ENCODE measurements around the gene BTBD16.

Gene BTBD16

GRCh38 chr10:122246830-122247520, 24.1 kb upstream of the BTBD16 start:
- Histone ChIP-seq H4K8ac (ENCODE audit: low read depth, low read length) (no peak overlapping the region), H2BK12ac (ENCODE audit: low read length) (no peak overlapping the region), H3K27me3 (ENCODE audit: insufficient read depth, low read length) (no peaks in the 10 kb centered on the region), H2BK5ac (ENCODE audit: low read depth, low read length, poor library complexity) (no peak overlapping the region), H3K27ac (ENCODE audit: low read depth, low read length) (no peak overlapping the region), H3K36me3 (ENCODE audit: control insufficient read depth in 1 of 2, insufficient read depth in 2 of 2, low read length in 2 of 2) (peaks cover 1 to 3% of the 10 kb centered on the region in 2 experiments), H2BK120ac (ENCODE audit: insufficient read depth, low read length, poor library complexity) (no peak overlapping the region), H3K4me3 (ENCODE audit: low read depth, low read length) (no peak overlapping the region), H2AK5ac (ENCODE audit: low read length) (no peak overlapping the region), H3K79me1 (ENCODE audit: low read length) (no peaks in the 10 kb centered on the region), H3K14ac (ENCODE audit: low read length) (no peak overlapping the region), H3K18ac (ENCODE audit: low read length) (no peak overlapping the region), H3K4me2 (ENCODE audit: low read length) (no peak overlapping the region), H3K23ac (ENCODE audit: low read length) (no peak overlapping the region), H3K9ac (ENCODE audit: low read length) (no peak overlapping the region), H3K79me2 (ENCODE audit: control insufficient read depth, insufficient read depth, low read length, poor library complexity) (no peaks in the 10 kb centered on the region), H3K9me3 (ENCODE audit: insufficient read depth, low read depth, low read length) (no peaks in the 10 kb centered on the region), H3K4me1 (ENCODE audit: control insufficient read depth in 1 of 2, insufficient read depth in 2 of 2, low read length in 2 of 2) (peaks cover 0 to 5% of the 10 kb centered on the region in 2 experiments), H4K91ac (ENCODE audit: low read depth, low read length) (no peak overlapping the region), H3K4ac (ENCODE audit: low read depth, low read length) (no peak overlapping the region), H4K12ac (ENCODE audit: low read depth, low read length) (no peak overlapping the region), H2AFZ (ENCODE audit: insufficient read depth, low read length, poor library complexity) (no peak overlapping the region)
- DNase-seq: no peak
- WGBS (ENCODE audit: extremely low coverage, insufficient coverage, insufficient read length): no CpG with 5 or more reads among the region's 11 CpGs

DNA sequence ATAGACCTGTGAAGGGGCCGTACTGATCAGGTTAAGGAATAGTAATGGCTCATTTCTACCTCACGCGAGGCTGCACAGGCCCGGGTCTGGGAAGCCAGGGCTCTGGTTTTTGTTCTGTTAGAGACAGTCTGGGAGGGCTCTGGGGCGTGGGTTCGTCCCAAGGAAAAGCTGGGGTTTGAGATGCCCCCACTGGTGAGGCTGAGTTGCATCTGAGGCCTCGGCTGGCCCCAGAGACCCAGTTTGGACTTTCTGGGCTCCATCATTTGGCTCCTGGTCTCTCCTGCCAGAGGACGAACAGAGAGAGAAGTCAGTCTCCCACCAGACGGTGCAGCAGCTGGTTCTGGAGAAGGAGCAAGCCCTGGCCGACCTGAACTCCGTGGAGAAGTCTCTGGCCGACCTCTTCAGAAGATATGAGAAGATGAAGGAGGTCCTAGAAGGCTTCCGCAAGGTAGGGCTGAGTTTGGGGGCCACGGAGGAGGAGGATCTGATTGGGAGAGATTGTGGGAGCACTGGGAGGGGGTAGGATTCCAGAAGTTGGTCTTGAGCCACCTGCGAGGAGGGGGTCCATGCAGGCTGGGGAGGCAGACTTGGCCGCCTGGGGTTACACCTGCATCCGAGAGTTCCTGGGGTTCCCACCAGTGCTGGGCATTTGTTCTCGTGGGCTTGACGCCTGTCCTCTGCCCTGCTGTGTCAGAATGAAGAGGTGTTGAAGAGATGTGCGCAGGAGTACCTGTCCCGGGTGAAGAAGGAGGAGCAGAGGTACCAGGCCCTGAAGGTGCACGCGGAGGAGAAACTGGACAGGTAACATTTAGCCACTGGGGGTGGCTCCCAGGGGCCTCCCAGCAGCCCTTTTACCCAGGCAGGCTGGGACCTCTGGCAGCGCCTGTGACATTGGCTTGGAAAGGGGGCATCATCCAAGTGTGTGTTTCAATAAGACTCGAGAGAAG, 22.5 kb upstream of the BTBD16 start:
- Histone ChIP-seq H3K27ac (ENCODE audit: low read depth, low read length) (no peak overlapping the region), H3K79me1 (ENCODE audit: low read length) (no peaks in the 10 kb centered on the region), H2BK12ac (ENCODE audit: low read length) (no peak overlapping the region), H3K27me3 (ENCODE audit: insufficient read depth, low read length) (no peaks in the 10 kb centered on the region), H2BK5ac (ENCODE audit: low read depth, low read length, poor library complexity) (no peak overlapping the region), H2BK120ac (ENCODE audit: insufficient read depth, low read length, poor library complexity) (no peak overlapping the region), H4K8ac (ENCODE audit: low read depth, low read length) (no peak overlapping the region), H3K4me3 (ENCODE audit: low read depth, low read length) (no peak overlapping the region), H3K79me2 (ENCODE audit: control insufficient read depth, insufficient read depth, low read length, poor library complexity) (no peaks in the 10 kb centered on the region), H3K23ac (ENCODE audit: low read length) (no peak overlapping the region), H4K91ac (ENCODE audit: low read depth, low read length) (no peak overlapping the region), H3K14ac (ENCODE audit: low read length) (no peak overlapping the region), H3K4me2 (ENCODE audit: low read length) (no peak overlapping the region), H2AK5ac (ENCODE audit: low read length) (no peak overlapping the region), H3K4me1 (ENCODE audit: control insufficient read depth in 1 of 2, insufficient read depth in 2 of 2, low read length in 2 of 2) (peaks cover 0 to 7% of the 10 kb centered on the region in 2 experiments), H3K4ac (ENCODE audit: low read depth, low read length) (no peak overlapping the region), H2AFZ (ENCODE audit: insufficient read depth, low read length, poor library complexity) (no peak overlapping the region), H3K36me3 (ENCODE audit: control insufficient read depth in 1 of 2, insufficient read depth in 2 of 2, low read length in 2 of 2) (peaks cover 0 to 3% of the 10 kb centered on the region in 2 experiments), H3K9ac (ENCODE audit: low read length) (no peak overlapping the region), H4K12ac (ENCODE audit: low read depth, low read length) (no peak overlapping the region), H3K9me3 (ENCODE audit: insufficient read depth, low read depth, low read length) (no peaks in the 10 kb centered on the region), H3K18ac (ENCODE audit: low read length) (no peak overlapping the region)
- no CpG with 5 or more reads among the region's 25 CpGs for WGBS (ENCODE audit: extremely low coverage, insufficient coverage, insufficient read length)
- DNase-seq: no peak

DNA sequence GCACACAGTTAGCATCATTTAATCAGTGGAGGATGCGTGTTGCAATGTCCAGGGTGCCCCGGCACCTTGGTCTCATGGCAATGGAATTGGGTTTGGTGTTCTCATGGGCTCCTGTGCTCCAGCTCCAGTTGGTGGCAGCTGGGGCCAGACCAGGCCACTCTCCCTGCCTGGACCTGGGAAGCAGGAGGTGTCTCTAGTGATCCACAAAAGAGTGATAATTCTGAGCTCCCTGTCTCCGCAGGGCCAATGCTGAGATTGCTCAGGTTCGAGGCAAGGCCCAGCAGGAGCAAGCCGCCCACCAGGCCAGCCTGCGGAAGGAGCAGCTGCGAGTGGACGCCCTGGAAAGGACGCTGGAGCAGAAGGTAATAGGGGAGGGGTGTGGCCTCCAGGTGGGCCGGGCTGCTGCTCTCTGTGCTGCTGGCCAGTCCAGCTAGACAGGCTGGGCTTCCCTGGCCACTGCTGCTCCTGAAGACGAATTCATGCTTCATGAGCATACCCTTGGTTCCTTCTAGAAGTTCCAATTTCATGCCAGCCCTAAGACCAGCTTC, 21.7 kb upstream of the BTBD16 start:
- Histone ChIP-seq H3K9me3 (ENCODE audit: insufficient read depth, low read depth, low read length) (no peaks in the 10 kb centered on the region), H3K4ac (ENCODE audit: low read depth, low read length) (no peak overlapping the region), H3K4me2 (ENCODE audit: low read length) (no peak overlapping the region), H2AK5ac (ENCODE audit: low read length) (no peak overlapping the region), H3K9ac (ENCODE audit: low read length) (no peak overlapping the region), H4K12ac (ENCODE audit: low read depth, low read length) (no peak overlapping the region), H3K18ac (ENCODE audit: low read length) (no peak overlapping the region), H3K27ac (ENCODE audit: low read depth, low read length) (no peak overlapping the region), H3K79me1 (ENCODE audit: low read length) (no peaks in the 10 kb centered on the region), H4K8ac (ENCODE audit: low read depth, low read length) (no peak overlapping the region), H2BK5ac (ENCODE audit: low read depth, low read length, poor library complexity) (no peak overlapping the region), H3K27me3 (ENCODE audit: insufficient read depth, low read length) (no peaks in the 10 kb centered on the region), H2BK120ac (ENCODE audit: insufficient read depth, low read length, poor library complexity) (no peak overlapping the region), H3K36me3 (ENCODE audit: control insufficient read depth in 1 of 2, insufficient read depth in 2 of 2, low read length in 2 of 2) (peaks cover 0 to 3% of the 10 kb centered on the region in 2 experiments), H2BK12ac (ENCODE audit: low read length) (no peak overlapping the region), H4K91ac (ENCODE audit: low read depth, low read length) (no peak overlapping the region), H3K4me3 (ENCODE audit: low read depth, low read length) (no peak overlapping the region), H3K14ac (ENCODE audit: low read length) (no peak overlapping the region), H3K79me2 (ENCODE audit: control insufficient read depth, insufficient read depth, low read length, poor library complexity) (no peaks in the 10 kb centered on the region), H3K23ac (ENCODE audit: low read length) (no peak overlapping the region), H2AFZ (ENCODE audit: insufficient read depth, low read length, poor library complexity) (no peak overlapping the region), H3K4me1 (ENCODE audit: control insufficient read depth in 1 of 2, insufficient read depth in 2 of 2, low read length in 2 of 2) (peaks cover 0 to 7% of the 10 kb centered on the region in 2 experiments)
- peak; percentile 55 to 60 for DNase-seq
- no CpG with 5 or more reads among the region's 11 CpGs for WGBS (ENCODE audit: extremely low coverage, insufficient coverage, insufficient read length)

GRCh38 chr10:122249991-122250750, 20.9 kb upstream of the BTBD16 start:
- Histone ChIP-seq H4K8ac (ENCODE audit: low read depth, low read length) (no peak overlapping the region), H2AK5ac (ENCODE audit: low read length) (no peak overlapping the region), H3K27me3 (ENCODE audit: insufficient read depth, low read length) (no peaks in the 10 kb centered on the region), H2BK12ac (ENCODE audit: low read length) (no peak overlapping the region), H3K4me3 (ENCODE audit: low read depth, low read length) (no peak overlapping the region), H3K14ac (ENCODE audit: low read length) (no peak overlapping the region), H3K79me2 (ENCODE audit: control insufficient read depth, insufficient read depth, low read length, poor library complexity) (no peaks in the 10 kb centered on the region), H3K27ac (ENCODE audit: low read depth, low read length) (no peak overlapping the region), H4K91ac (ENCODE audit: low read depth, low read length) (no peak overlapping the region), H2BK120ac (ENCODE audit: insufficient read depth, low read length, poor library complexity) (no peak overlapping the region), H2BK5ac (ENCODE audit: low read depth, low read length, poor library complexity) (no peak overlapping the region), H3K23ac (ENCODE audit: low read length) (no peak overlapping the region), H3K4me2 (ENCODE audit: low read length) (no peak overlapping the region), H3K4me1 (ENCODE audit: control insufficient read depth in 1 of 2, insufficient read depth in 2 of 2, low read length in 2 of 2) (peaks cover 0 to 7% of the 10 kb centered on the region in 2 experiments), H3K4ac (ENCODE audit: low read depth, low read length) (no peak overlapping the region), H3K9me3 (ENCODE audit: insufficient read depth, low read depth, low read length) (no peaks in the 10 kb centered on the region), H4K12ac (ENCODE audit: low read depth, low read length) (no peak overlapping the region), H3K18ac (ENCODE audit: low read length) (no peak overlapping the region), H3K9ac (ENCODE audit: low read length) (no peak overlapping the region), H2AFZ (ENCODE audit: insufficient read depth, low read length, poor library complexity) (no peak overlapping the region), H3K36me3 (ENCODE audit: control insufficient read depth in 1 of 2, insufficient read depth in 2 of 2, low read length in 2 of 2) (peaks cover 0 to 3% of the 10 kb centered on the region in 2 experiments), H3K79me1 (ENCODE audit: low read length) (no peaks in the 10 kb centered on the region)
- no CpG with 5 or more reads among the region's 10 CpGs for WGBS (ENCODE audit: extremely low coverage, insufficient coverage, insufficient read length)
- DNase-seq: no peak

Measured in trophoblast cell (in vitro differentiated cells and primary cell).